ENCODE data around the gene CNPY4.

GRCh38 chr7:100091411-100092181, 27.8 kb upstream of the CNPY4 start:
- no peak for TF ChIP-seq CTCF (IDR thresholded peaks at IDR 0.05)
- no peak for TF ChIP-seq POLR2A (IDR thresholded peaks at IDR 0.05)

All from esophagus squamous epithelium (tissue), 4 donors.